GM15510 (cell line): ENCODE results near the gene ZNF480.

Source experiments
- POLR2A ChIP-seq: IDR thresholded peaks from 3 replicates; pipeline ENCODE4 v1.6.1; 2011; ENCODE audit warnings: borderline replicate concordance; ENCODE audit not compliant: insufficient read length; ENCODE audit errors: extremely low read depth

The ZNF480 gene

DNA sequence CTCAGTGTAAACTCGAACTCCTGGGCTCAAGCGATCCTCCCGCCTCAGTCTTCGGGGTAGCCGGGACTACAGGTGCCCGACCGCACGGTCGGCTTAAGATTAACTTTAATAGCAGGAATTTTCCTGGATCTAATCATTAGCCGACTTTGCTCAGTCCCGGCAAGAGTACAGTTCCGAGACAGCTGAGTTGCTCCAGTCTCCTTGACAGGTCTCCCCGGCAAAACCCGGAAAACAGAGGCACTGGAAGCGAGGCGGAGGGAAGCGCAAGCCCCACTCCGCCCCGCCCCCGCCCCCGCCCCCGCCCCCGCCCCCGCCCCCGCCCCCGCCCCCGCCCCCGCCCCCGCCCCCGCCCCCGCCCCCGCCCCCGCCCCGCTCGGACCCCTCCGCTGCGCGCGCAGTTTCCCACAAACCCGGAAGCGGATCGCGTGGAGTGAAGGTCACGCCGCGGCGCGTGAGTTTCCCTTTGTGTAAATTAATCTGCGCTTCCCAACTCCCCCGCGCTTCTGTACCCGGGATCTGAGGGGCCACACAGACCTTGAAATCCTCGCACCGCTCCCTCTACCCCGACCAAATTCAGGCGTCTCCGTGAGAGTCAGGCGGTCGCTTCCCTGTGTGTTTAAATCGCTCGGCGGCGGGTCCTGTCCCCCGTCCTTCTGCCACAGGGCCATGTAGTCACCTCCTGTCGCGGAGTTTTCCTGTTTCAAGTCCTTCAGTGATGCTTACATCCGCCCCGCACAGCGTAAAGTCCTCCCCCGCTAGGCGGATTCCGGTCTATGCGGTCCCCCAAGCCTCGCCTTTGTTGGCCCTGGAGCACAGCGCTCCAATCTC is at the start of gene ZNF480:
TSS of gene ZNF480 (plus strand) at position 397 of the 828 bp plus-strand sequence. CDS start 3,244 bp downstream, outside the sequence.
- peak; percentile 59 for TF ChIP-seq POLR2A

DNA sequence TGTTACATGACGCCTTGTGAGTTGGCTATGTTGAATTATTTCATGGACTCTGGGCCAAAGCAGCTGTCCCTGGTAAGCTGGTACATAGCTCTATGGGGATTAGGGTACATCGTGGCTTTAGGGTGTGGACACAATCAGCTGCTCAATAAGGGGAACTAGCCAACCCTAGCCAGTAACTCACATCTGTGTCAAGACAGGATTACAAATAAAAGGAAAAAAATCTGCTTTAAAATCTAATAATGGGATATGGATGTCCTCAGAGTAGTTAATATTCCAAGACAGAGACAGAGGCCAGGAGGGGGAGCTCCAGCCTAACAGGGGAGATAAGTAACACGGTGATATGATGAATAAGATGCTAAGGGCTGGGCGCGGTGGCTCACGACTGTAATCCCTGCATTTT is 48.7 kb upstream of the ZNF480 start:
- TF ChIP-seq POLR2A = no peak

DNA sequence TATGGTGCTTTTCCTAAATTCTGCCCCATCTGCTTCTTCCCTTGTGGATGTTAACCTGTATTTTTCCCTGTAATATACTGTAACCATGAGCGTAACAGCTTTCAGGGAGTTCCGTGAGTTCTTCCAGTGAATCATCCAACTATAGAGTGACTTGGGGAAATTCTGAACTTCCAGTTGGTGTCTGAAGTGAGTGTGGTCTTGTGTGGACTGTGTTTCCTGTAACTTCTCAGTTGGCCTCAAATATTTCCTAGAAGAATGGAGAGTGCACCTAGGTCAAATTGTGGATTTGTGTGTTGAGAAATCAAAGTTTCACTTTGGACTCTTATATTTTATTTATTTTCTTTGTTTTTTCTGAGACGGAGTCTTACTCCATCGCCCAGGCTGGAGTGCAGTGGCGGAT is 38.5 kb upstream of the ZNF480 start:
- TF ChIP-seq POLR2A = no peak

DNA sequence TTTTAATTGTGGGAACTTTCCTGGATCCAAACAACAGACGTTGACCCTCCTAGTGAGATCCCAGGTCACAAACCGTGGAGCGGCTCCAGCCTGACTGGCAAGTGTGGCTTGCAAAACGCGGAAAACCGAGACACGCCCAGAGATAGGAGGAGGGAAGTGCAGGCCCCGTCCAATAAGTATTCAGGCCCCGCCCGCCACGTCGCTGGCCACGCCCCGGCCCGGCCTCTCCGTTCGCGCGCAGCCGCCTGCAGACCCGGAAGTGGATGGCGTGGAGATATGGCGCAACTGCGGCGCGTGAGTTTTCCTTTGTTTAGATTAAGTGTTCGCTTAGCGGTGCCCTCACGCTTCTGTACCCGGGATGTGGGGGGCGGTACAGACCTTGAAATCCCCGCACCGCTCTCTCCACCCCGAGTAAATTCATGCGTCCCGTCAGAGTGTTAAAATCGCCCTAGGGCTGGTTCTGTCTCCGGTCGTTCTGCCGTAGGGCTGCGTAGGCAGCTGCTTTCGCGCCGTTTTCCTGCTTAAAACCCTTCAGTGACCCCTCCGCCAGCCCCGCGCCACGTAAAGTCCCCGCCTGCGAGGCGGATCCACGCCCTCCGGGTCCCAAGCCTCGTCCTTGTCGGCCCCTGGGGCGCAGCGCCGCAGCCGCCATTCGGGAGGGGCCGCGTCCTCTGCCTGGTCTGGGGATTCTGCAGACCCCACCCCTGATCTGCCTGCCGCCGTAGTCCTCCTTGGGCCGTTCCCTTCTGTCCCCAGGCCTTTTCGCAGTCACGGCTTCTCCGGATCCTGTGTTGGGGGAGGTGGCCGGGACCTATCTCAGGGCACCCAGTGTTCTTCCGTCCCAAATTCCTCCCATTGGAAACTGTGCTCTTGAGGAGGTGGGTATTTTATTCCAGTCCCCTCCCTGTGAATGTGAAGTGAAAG is 27.4 kb upstream of the ZNF480 start, which contains the start of gene ZNF766:
TSS of gene ZNF766 (plus strand) at position 250 of the 924 bp plus-strand sequence. CDS start at position 277, 27 bp downstream.
- peak; percentile 80 for TF ChIP-seq POLR2A

DNA sequence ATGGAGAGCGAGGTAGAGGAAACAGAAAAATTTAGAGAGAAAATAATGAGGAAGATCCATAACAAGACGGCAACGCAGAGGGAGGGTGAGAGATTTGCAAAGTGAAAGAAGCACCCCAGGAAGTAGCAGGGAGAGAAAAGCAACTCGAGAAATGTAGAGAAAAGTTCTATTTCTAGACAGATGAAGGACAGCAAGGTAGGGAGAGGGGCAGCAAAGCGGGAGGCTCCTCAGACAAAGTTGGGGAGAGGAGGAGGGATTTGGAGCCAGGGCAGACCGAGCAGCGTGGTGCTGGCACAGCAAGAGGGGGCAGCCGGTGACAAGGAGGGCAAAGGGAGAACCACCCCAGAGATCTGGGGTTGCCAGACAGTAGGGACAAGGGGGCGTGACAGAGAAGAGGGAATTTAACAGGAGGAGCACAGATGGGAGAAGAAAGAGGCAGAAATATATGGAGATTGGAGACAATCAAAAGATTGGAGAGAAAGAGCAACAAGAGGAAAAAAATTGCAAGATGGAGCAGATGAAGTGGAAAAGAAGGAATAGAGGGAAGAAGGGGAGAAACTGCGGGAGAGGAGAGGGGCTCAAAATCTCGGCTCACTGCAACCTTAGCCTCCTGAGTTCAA is 26.6 kb upstream of the ZNF480 start:
- TF ChIP-seq POLR2A = no peak

DNA sequence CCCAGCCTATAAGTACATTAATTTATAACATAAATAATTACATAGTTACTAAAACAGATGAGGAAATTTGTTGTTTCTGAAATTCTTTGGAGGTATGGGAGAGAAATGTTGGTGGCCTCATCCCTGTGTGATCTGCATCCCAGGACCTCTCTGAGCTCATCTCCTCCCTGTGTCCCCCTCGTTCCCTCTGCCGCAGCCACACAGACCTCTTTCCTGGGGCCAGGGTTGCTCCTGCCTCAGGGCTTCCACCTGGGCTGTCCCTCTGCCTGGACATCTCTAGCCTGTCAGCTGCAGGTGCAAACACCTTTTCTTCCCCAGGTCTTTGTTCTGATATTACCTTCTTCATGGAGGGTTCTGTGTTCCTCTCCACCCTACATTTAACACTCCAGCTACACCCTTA is 23.7 kb upstream of the ZNF480 start:
- TF ChIP-seq POLR2A = no peak

DNA sequence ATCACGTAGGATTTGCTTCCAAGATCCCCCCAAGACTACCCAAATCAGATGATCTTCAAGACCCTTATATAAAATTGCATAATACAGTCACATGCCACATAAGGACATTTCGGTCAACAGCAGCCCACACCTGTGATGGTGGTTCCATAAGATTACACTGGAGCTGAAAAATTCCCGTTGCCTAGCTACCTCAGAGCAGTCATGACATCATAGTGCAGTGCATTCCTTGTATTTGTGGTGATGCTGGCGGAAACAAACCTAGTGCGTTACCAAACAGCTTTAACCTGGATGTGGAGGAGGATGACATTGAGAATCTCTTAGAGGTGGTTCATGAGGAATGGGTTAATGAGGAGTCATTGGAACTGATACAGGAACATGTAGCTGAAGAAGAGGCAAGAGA is 22.8 kb upstream of the ZNF480 start:
- TF ChIP-seq POLR2A = no peak

DNA sequence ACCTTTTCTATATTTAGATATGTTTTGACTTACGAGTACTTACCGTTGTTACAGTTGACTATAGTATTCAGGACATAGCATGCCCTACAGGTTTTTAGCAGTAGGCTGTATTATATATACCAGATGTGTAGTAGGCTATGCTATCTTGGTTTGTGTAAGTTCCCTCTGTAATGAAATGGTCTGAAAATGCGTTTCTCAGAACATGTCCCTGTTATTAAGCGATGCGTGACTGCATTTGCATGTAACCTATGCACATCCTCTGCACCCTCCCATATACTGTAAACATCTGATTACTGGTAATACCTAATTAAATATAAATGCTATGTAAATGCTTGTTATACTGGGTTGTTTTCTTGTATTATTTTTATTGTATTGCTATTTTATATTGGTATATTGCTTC is 21.0 kb upstream of the ZNF480 start:
- TF ChIP-seq POLR2A = no peak

DNA sequence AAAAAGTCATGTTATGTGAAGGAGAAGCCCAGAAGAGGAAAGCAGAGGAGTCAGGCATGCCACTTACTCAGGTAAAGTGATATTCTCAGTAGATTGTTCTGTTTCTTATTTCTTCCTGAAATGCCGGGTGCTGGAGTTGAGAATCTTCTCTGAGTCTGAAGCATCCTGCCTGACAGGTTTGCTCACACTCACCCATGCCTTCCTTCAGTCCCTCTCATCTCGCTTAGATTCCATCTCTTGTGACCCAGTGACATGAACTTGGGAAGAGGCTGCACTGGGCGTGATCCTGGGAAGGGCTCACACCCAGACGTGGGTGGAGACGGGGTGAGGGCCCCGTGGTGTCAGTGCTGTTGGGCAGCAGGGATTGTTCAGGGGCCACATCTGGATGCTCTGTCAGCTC is 19.5 kb upstream of the ZNF480 start:
- TF ChIP-seq POLR2A = no peak

DNA sequence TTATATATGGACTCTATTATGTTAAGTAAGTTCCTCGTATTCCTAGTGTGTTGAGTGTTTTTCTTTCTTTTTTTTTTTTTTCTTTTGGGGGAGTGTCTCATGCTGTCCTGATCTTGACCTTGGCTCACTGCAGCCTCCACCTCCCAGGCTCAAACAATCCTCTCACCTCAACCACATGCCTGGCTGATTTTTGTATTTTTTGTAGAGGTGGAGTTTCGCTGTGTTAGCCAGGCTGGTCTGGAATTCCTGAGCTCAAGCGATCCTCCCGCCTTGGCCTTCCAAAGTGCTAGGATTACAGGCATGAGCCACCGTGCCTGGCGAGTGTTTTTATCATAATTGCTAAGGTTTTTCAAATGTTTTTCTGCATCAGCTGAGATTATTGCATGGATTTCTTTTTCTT is 10.7 kb upstream of the ZNF480 start:
- no peak for TF ChIP-seq POLR2A

DNA sequence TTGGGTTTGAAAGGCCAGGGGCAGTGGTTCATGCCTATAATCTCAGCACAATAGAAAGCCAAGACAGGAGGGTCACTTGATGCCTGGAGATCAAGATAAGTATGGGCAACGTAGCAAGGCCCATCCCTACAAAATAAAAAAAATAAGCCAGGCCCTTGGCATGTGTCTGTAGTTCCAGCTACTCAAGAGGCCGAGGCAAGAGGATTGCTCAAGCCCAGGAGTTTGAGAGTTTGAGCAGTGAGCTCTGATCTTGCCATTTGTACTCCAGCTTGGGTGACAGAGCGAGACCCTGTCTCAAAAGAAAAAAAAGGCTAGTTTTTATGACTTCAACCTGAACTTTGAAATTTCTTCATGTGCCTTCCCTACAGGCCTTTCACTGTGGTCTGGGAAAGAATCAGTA is 5.2 kb upstream of the ZNF480 start:
- TF ChIP-seq POLR2A = no peak

DNA sequence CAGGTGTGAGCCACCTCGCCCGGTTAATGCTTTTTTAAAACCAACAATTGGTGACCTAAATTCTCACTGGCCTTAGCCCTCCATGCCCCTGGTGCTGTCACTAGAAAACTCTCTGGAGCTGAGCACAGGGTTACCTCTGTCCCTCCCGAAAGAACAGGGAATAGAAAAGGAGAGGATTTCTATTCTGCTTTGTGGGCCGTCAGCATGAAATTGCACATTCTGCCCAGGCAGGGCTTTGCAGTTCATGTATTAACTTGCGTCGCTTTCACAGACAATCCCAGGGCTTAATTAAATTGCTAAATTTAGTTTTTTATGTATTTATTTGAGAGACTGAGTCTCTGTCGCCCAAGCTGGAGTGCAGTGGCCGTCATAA is 583 bp upstream of the ZNF480 start:
- no peak for TF ChIP-seq POLR2A

DNA sequence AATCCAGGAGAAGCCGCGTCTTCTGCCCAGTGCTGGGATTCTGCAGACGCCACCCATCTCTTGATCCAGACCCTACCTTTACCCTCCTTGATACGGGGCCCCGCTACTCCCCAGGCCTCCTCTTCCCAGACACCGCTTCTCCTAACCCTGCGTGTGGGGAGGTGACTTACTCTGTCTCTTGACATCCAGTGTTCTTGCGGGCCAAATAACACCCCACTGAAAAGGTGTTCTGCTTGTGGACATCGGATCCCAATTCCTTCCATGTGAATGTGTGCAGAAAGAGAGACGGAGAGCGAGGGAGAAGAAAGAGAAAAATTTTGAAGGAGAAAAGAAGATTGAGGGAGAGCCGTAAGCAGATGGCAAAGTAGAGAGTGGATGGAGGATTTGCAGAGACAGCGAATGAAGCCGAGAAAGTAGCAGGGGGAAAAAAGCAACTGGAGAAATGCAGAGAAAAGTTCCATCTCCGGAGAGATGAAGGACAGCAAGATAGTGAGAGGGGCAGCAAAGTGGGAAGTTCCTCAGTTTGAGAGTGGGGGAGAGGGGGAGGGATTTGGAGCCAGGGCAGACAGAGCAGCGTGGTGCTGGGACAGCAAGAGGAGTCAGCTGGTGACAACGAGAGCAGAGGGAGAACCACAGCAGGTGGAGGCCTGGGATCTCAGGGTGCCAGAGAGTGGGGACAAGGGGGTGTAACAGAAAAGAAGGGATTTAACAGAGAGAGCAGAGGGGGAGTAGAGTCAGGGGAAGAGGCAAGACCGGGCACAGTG is 814 bp downstream of the ZNF480 start:
- no peak for TF ChIP-seq POLR2A

DNA sequence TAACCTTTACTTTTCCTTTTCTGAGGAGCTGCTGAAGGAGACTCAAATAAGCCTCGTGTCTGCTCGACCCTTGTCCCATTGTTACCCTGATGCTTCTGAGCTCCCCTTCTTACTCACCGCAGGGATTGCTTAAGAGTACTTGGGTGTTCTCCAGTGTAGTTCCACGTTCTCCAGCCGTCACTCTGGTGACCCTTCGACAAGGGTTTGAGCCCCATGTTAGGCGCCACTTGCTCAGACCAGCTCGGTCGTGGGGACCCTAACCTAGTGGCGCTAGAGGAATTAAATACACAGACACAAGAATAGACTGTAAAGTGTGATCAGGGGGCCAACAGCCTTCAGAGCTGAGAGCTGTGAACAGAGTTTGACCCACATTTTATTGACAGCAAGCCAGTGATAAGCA is 10.3 kb downstream of the ZNF480 start:
- TF ChIP-seq POLR2A = no peak

DNA sequence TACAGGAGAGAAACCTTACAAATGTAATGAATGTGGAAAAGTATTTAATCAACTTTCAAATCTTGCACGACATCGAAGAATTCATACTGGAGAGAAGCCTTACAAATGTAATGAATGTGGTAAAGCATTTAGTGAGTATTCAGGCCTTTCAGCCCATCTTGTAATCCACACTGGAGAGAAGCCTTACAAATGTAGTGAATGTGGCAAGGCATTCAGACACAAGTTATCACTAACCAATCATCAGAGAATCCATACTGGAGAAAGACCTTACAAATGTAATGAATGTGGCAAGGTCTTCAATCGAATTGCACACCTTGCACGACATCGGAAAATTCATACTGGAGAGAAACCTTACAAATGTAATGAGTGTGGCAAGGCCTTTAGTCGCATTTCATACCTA is 25.5 kb downstream of the ZNF480 start:
- no peak for TF ChIP-seq POLR2A

DNA sequence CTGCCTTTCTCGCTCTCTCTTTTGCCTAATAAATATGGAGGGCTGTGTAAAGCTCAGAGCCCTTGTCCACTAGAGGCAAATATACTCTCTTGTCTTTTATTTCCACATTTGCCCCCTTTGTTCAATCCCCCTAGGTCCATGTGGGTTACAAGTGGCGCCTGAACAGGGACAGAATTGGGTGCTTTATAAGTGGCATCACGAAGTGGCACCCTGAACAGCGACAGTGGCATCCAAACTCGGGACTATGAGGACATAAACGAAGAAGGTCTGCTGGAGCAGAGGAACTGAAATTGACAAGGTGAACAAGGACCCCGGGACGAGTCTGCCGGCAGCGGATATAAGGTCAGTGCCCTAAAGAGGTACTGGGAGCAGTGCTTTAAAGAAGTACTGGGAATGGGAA is 34.8 kb downstream of the ZNF480 start:
- TF ChIP-seq POLR2A = no peak

DNA sequence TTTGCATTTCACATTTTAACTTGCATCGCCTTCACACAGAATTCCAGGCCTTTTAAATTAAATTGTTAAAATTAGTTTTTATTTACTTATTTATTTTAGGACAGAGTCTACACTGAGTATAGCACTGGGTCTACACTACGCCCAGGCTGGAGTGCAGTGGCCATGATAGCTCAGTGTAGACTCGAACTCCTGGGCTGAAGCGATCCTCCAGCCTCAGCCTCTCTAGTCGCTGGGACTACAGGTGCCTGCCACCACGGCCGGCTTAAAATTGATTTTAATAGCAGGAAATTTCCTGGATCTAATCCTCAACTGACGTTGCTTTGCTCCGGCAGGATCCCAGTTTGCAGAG is 38.8 kb downstream of the ZNF480 start:
- no peak for TF ChIP-seq POLR2A
